ENCODE data around the gene TRIM54. TPM values are rescaled to one million over a fixed set of nuclear protein-coding genes. Genes with fewer than 3 reads are reported as not detected.

The TRIM54 gene
- total RNA-seq, 1 donor from 2014 or later = 285 TPM

DNA sequence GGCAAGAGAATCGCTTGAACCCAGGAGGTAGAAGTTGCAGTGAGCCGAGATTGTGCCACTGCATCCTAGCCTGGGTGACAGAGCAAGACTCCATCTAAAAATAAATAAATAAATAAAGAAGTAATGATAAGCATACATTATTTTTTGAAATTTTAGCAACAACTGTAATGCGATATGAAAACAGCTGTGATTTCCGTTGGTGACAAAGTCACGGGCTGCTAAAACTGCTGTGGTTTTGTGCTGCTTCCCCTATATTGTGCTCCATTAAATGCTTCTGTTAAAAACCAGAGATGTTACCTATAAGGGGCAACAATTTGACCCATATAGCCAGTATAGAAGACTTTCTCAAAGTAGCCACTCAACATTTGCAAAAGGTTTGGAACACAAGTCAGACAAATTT is 8.3 kb downstream of the TRIM54 start:
- Histone ChIP-seq H3K9me3 (replicated peaks) (no peaks in the 10 kb centered on the region), H3K4me3 (peak overlapping the region; percentile 74), H3K27me3 (ENCODE audit: low read depth) (peaks cover 6% of the 10 kb centered on the region), H3K27ac (replicated peaks) (peak overlapping the region; percentile 78), H3K4me1 (peaks cover 92% of the 10 kb centered on the region), H3K36me3 (no peaks in the 10 kb centered on the region)
- intact Hi-C loops (cut with micrococcal nuclease) = loop anchor here (10.0 kb wide), 1 partner anchor 196 kb away; no protein-coding TSS in a partner anchor
- TF ChIP-seq, protein P1, sequence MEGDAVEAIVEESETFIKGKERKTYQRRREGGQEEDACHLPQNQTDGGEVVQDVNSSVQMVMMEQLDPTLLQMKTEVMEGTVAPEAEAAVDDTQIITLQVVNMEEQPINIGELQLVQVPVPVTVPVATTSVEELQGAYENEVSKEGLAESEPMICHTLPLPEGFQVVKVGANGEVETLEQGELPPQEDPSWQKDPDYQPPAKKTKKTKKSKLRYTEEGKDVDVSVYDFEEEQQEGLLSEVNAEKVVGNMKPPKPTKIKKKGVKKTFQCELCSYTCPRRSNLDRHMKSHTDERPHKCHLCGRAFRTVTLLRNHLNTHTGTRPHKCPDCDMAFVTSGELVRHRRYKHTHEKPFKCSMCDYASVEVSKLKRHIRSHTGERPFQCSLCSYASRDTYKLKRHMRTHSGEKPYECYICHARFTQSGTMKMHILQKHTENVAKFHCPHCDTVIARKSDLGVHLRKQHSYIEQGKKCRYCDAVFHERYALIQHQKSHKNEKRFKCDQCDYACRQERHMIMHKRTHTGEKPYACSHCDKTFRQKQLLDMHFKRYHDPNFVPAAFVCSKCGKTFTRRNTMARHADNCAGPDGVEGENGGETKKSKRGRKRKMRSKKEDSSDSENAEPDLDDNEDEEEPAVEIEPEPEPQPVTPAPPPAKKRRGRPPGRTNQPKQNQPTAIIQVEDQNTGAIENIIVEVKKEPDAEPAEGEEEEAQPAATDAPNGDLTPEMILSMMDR (IDR thresholded peaks at IDR 0.05; ENCODE audit: borderline replicate concordance) = no peak
- DNase-seq = no peak

DNA sequence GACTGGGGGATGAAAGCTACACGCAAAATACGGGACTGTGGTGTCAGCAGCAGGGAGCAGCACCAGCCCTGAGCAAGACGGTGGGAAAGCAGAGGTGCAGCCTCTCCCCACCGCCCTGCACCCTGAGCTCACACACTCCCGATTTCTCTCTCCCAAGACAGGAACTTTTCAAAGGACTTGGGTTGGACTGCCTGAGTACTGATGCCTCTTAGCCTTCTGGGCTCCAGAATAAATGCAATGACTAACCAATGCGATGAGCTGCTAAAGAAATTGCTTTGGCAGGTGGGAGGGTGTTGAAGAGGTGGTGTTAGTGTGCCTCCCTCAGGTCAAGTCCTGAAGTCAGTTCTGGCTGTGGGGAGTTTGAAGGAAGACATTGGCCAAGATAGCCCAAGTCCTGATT is 9.6 kb downstream of the TRIM54 start:
- Histone ChIP-seq H3K27me3 (ENCODE audit: low read depth) (peaks cover 6% of the 10 kb centered on the region), H3K27ac (replicated peaks) (peak overlapping the region; percentile 78), H3K36me3 (no peaks in the 10 kb centered on the region), H3K9me3 (replicated peaks) (no peaks in the 10 kb centered on the region), H3K4me3 (peak overlapping the region; percentile 74), H3K4me1 (peaks cover 97% of the 10 kb centered on the region)
- intact Hi-C loops (cut with micrococcal nuclease) = loop anchor here (10.0 kb wide), 1 partner anchor 197 kb away; no protein-coding TSS in a partner anchor
- TF ChIP-seq, protein P1 (IDR thresholded peaks at IDR 0.05; ENCODE audit: borderline replicate concordance) = peak; percentile 12
- no peak for DNase-seq

DNA sequence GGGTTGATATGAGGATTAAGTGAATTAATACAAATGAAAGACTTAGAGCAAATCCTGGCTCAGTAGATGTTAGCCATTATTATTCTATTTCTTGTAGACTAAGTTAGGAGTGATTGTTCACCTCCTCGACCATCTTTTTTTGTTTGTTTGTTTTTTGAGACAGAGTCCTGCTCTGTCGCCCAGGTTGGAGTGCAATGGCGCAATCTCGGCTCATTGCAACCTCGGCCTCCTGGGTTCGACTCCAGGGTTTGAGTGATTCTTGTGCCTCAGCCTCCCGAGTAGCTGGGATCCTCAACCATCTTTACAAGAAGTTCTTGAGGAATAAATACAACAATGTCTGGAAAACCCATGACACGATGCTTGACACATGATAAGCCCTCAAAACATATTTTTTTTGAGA is 12.7 kb downstream of the TRIM54 start:
- intact Hi-C loops (cut with micrococcal nuclease) = loop anchor here (10.0 kb wide), 1 partner anchor 200 kb away; no protein-coding TSS in a partner anchor
- no peak for DNase-seq
- H3K4me1 ChIP-seq = peaks cover 92% of the 10 kb centered on the region
- H3K27me3 ChIP-seq (ENCODE audit: low read depth) = no peaks in the 10 kb centered on the region
- peaks cover 14% of the 10 kb centered on the region for H3K36me3 ChIP-seq
- no peak overlapping the region for H3K4me3 ChIP-seq
- H3K9me3 ChIP-seq (replicated peaks) = no peaks in the 10 kb centered on the region
- TF ChIP-seq, protein P1 (IDR thresholded peaks at IDR 0.05; ENCODE audit: borderline replicate concordance) = no peak
- H3K27ac ChIP-seq (replicated peaks) = no peak overlapping the region

DNA sequence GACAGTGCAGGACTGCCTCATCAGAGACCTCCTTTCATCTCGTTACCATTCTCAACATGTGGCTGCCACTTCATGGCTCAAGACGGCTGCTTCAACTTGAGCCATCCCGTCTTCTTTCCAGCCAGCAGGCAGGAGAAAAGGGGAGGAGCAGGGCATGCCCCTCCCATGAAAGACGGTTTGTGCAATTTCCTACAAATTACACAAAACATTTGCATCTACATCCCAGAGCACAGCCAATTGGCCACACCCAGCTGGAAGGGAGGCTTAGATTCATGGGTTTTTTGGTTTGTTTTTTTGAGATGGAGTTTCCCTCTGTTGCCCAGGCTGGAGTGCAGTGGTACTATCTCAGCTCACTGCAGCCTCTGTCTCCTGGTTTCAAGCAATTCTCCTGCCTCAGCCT is 14.3 kb downstream of the TRIM54 start:
- H3K27ac ChIP-seq (replicated peaks) = no peak overlapping the region
- no peaks in the 10 kb centered on the region for H3K9me3 ChIP-seq (replicated peaks)
- no peak for DNase-seq
- intact Hi-C loops (cut with micrococcal nuclease) = loop anchor here (10.0 kb wide), 1 partner anchor 202 kb away; no protein-coding TSS in a partner anchor
- H3K4me3 ChIP-seq = no peak overlapping the region
- H3K27me3 ChIP-seq (ENCODE audit: low read depth) = no peaks in the 10 kb centered on the region
- H3K4me1 ChIP-seq = peaks cover 81% of the 10 kb centered on the region
- TF ChIP-seq, protein P1 (IDR thresholded peaks at IDR 0.05; ENCODE audit: borderline replicate concordance) = no peak
- H3K36me3 ChIP-seq = peaks cover 19% of the 10 kb centered on the region

DNA sequence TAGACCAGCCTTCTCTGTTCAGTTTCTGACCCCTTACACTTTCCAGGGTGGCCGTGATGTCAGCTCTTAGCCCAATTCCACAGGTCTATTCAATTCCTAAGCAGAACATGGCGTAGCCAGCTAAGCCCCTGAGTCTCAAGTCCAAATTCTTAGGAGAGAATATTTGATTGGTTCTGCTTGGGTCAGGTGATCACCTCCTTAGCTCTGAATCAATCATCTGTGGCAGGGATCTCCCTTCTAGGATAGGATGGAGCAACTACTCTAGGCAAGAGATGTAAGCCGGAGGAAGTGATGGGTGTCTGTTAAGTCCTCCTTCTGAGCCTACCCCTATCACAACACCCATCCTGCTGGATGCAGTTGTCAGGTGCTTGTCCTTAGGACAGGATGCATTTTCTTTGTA is 15.0 kb downstream of the TRIM54 start:
- Histone ChIP-seq H3K9me3 (replicated peaks) (no peaks in the 10 kb centered on the region), H3K36me3 (peaks cover 26% of the 10 kb centered on the region), H3K27ac (replicated peaks) (peak overlapping the region; percentile 16), H3K27me3 (ENCODE audit: low read depth) (no peaks in the 10 kb centered on the region), H3K4me3 (no peak overlapping the region), H3K4me1 (peaks cover 79% of the 10 kb centered on the region)
- TF ChIP-seq, protein P1 (IDR thresholded peaks at IDR 0.05; ENCODE audit: borderline replicate concordance) = no peak
- intact Hi-C loops (cut with micrococcal nuclease) = loop anchor here (10.0 kb wide), 1 partner anchor 202 kb away; no protein-coding TSS in a partner anchor
- DNase-seq = no peak

All from left ventricle myocardium inferior (tissue), 1 donor.